ENCODE data around the gene HNRNPUL1. TPM values are rescaled to one million over a fixed set of nuclear protein-coding genes. Genes with fewer than 3 reads are reported as not detected.

The HNRNPUL1 gene
- total RNA-seq, 1 donor from 2014 or later = 132 TPM

DNA sequence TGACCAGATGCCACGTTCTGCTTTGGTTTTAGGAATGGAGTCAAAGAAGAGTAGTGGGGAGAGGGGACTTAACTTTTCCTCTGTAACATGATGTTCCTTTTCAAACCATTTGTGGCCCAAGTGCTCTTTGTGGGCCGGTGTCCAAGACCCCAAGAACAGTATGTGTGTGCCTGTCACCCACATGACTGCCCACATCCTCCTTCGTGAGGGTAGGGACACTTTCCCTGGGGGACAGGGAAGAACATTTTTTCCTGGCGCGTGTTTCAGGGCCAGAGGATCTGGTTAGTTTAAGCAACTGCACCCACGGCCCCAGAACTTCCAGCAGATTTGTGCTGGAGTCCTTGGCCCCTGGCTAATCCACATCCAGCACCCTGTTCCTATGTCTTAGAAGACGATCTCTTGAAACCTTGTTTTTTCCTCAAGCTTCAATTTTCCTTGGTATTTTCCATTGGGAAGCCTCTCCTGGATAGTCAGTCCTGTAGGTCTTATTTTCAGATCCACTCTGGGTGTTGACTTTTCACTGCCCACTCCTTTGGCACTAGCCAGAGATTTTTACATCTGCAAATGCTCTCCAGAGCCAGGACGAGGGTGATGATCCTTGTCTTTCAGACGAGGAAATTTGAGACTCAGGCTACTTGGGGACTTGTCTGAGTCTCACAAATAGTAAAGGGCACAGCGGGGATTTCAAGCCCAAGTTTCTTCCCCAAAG lies 35.0 kb downstream of the HNRNPUL1 start:
- Histone ChIP-seq H3K4me3 (ENCODE audit: low read depth, low read length) (no peak overlapping the region), H3K27me3 (ENCODE audit: control insufficient read depth, insufficient read depth, low read length) (no peaks in the 10 kb centered on the region), H3K36me3 (ENCODE audit: control insufficient read depth, insufficient read depth, low read length) (peaks cover 10% of the 10 kb centered on the region)
- TF ChIP-seq, protein P1, sequence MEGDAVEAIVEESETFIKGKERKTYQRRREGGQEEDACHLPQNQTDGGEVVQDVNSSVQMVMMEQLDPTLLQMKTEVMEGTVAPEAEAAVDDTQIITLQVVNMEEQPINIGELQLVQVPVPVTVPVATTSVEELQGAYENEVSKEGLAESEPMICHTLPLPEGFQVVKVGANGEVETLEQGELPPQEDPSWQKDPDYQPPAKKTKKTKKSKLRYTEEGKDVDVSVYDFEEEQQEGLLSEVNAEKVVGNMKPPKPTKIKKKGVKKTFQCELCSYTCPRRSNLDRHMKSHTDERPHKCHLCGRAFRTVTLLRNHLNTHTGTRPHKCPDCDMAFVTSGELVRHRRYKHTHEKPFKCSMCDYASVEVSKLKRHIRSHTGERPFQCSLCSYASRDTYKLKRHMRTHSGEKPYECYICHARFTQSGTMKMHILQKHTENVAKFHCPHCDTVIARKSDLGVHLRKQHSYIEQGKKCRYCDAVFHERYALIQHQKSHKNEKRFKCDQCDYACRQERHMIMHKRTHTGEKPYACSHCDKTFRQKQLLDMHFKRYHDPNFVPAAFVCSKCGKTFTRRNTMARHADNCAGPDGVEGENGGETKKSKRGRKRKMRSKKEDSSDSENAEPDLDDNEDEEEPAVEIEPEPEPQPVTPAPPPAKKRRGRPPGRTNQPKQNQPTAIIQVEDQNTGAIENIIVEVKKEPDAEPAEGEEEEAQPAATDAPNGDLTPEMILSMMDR (IDR thresholded peaks at IDR 0.05; ENCODE audit: insufficient read depth, low read length, poor library complexity, severe bottlenecking) = no peak
- DNase-seq (ENCODE audit: low read depth) = no peak

- peaks cover 9% of the 10 kb centered on the region for H3K36me3 ChIP-seq (ENCODE audit: control insufficient read depth, insufficient read depth, low read length)
- TF ChIP-seq, protein P1 (IDR thresholded peaks at IDR 0.05; ENCODE audit: insufficient read depth, low read length, poor library complexity, severe bottlenecking) = no peak
- no peak for DNase-seq (ENCODE audit: low read depth)
- H3K4me3 ChIP-seq (ENCODE audit: low read depth, low read length) = no peak overlapping the region
- H3K27me3 ChIP-seq (ENCODE audit: control insufficient read depth, insufficient read depth, low read length) = no peaks in the 10 kb centered on the region
Measured at GRCh38 chr19:41299755-41300089, 35.5 kb downstream of the HNRNPUL1 start.

GRCh38 chr19:41300555-41300954 lies 36.4 kb downstream of the HNRNPUL1 start:
- Histone ChIP-seq H3K27me3 (ENCODE audit: control insufficient read depth, insufficient read depth, low read length) (no peaks in the 10 kb centered on the region), H3K4me3 (ENCODE audit: low read depth, low read length) (no peak overlapping the region), H3K36me3 (ENCODE audit: control insufficient read depth, insufficient read depth, low read length) (peaks cover 6% of the 10 kb centered on the region)
- no peak for DNase-seq (ENCODE audit: low read depth)
- TF ChIP-seq, protein P1 (IDR thresholded peaks at IDR 0.05; ENCODE audit: insufficient read depth, low read length, poor library complexity, severe bottlenecking) = no peak

- no peak overlapping the region for H3K4me3 ChIP-seq (ENCODE audit: low read depth, low read length)
- peaks cover 5% of the 10 kb centered on the region for H3K36me3 ChIP-seq (ENCODE audit: control insufficient read depth, insufficient read depth, low read length)
- DNase-seq (ENCODE audit: low read depth) = no peak
- TF ChIP-seq, protein P1 (IDR thresholded peaks at IDR 0.05; ENCODE audit: insufficient read depth, low read length, poor library complexity, severe bottlenecking) = no peak
- H3K27me3 ChIP-seq (ENCODE audit: control insufficient read depth, insufficient read depth, low read length) = no peaks in the 10 kb centered on the region
Measured at GRCh38 chr19:41302624-41303351, 38.6 kb downstream of the HNRNPUL1 start.

DNA sequence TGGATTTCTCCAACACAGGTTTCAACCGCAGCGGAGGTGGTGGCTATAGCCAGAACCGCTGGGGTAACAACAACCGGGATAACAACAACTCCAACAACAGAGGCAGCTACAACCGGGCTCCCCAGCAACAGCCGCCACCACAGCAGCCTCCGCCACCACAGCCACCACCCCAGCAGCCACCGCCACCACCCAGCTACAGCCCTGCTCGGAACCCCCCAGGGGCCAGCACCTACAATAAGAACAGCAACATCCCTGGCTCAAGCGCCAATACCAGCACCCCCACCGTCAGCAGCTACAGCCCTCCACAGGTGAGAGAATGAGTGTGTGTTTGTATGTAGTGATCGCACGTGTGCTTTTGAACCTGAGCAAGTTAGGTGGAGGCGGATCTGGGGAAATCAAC lies 39.8 kb downstream of the HNRNPUL1 start:
- H3K4me3 ChIP-seq (ENCODE audit: low read depth, low read length) = no peak overlapping the region
- H3K36me3 ChIP-seq (ENCODE audit: control insufficient read depth, insufficient read depth, low read length) = peaks cover 5% of the 10 kb centered on the region
- H3K27me3 ChIP-seq (ENCODE audit: control insufficient read depth, insufficient read depth, low read length) = no peaks in the 10 kb centered on the region
- DNase-seq (ENCODE audit: low read depth) = no peak
- TF ChIP-seq, protein P1 (IDR thresholded peaks at IDR 0.05; ENCODE audit: insufficient read depth, low read length, poor library complexity, severe bottlenecking) = no peak

Data from kidney epithelial cell (primary cell).